ENCODE measurements around the gene KTN1.

The KTN1 gene

DNA sequence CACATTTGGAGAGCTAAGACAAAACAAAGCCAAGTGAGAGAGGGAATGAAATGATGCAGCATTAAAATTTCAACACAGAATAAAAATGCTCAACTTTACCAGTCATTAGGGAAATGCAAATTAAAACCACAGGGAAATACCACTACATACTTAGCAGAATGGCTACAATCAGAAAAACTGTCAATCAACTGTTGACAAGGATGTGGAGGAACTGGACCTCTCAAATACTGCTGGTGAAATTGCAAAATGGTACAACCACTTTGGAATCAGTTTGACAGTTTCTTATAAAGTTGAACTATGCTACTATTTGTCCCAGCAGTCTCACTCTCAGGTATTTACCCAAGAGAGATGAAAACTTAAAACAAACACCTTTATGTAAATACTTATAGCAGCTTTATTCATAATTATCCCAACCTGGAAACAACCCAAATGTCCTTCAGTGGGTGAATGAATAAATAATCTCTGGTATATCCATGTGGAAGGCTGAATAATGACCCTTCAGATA is 43.8 kb upstream of the KTN1 start:
- no peak for DNase-seq (ENCODE audit: low read depth, low spot score)
- ChIA-PET POLR2A (no interaction called here), CTCF (interaction anchor here (1.3 to 1.4 kb wide), 2 partner anchors 22 to 39 kb away, joined by 3 to 5 read pairs; no protein-coding TSS in a partner anchor)
- no peak overlapping the region for H3K4me3 ChIP-seq (ENCODE audit: low read depth, low read length)
- TF ChIP-seq, protein P1, sequence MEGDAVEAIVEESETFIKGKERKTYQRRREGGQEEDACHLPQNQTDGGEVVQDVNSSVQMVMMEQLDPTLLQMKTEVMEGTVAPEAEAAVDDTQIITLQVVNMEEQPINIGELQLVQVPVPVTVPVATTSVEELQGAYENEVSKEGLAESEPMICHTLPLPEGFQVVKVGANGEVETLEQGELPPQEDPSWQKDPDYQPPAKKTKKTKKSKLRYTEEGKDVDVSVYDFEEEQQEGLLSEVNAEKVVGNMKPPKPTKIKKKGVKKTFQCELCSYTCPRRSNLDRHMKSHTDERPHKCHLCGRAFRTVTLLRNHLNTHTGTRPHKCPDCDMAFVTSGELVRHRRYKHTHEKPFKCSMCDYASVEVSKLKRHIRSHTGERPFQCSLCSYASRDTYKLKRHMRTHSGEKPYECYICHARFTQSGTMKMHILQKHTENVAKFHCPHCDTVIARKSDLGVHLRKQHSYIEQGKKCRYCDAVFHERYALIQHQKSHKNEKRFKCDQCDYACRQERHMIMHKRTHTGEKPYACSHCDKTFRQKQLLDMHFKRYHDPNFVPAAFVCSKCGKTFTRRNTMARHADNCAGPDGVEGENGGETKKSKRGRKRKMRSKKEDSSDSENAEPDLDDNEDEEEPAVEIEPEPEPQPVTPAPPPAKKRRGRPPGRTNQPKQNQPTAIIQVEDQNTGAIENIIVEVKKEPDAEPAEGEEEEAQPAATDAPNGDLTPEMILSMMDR (IDR thresholded peaks at IDR 0.05; ENCODE audit: insufficient read depth, low read length, missing control alignments): no peak

DNA sequence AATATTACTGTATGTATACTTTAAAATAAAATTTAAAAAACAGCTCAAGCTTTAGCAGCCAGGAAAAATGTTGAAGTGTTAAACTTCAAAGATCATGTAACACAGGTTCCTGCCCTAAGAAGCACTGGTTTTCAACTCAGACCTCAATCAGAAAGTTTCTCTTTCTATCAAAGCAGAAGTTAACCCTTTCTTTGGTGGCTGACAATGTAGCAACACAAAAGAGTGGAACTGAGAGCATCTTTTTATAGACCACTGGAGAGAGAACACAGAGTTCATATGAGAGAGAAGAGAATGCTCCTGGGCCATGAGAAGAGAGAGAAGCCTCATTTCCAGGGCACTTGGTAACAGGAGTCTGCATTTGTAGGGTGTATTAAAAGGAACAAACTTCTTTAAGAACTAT is 42.2 kb upstream of the KTN1 start:
- CTCF ChIA-PET: no interaction called here
- POLR2A ChIA-PET: no interaction called here
- DNase-seq (ENCODE audit: low read depth, low spot score): no peak
- TF ChIP-seq, protein P1 (IDR thresholded peaks at IDR 0.05; ENCODE audit: insufficient read depth, low read length, missing control alignments): no peak
- H3K4me3 ChIP-seq (ENCODE audit: low read depth, low read length): no peak overlapping the region

DNA sequence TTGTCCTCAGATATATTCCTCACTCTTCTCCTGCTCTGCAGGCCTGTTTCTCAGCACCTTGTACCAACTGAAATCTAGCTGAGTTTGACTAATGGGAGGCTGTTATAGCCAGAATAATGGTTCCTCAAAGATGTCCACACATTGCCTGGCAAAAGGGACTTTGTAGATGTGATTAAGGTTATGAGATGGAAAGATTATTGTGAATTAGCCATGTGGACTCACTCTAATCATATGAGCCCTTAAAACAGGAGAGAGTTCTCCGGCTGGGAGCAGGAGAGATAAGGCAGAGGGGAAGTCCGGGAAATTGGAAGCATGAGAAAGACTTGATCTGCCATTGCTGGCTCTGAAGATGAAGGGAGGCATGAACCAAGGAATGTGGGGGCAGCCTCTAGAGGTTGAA is 40.0 kb upstream of the KTN1 start:
- H3K4me3 ChIP-seq (ENCODE audit: low read depth, low read length): no peak overlapping the region
- ChIA-PET CTCF (no interaction called here), POLR2A (no interaction called here)
- TF ChIP-seq, protein P1 (IDR thresholded peaks at IDR 0.05; ENCODE audit: insufficient read depth, low read length, missing control alignments): no peak
- no peak for DNase-seq (ENCODE audit: low read depth, low spot score)

DNA sequence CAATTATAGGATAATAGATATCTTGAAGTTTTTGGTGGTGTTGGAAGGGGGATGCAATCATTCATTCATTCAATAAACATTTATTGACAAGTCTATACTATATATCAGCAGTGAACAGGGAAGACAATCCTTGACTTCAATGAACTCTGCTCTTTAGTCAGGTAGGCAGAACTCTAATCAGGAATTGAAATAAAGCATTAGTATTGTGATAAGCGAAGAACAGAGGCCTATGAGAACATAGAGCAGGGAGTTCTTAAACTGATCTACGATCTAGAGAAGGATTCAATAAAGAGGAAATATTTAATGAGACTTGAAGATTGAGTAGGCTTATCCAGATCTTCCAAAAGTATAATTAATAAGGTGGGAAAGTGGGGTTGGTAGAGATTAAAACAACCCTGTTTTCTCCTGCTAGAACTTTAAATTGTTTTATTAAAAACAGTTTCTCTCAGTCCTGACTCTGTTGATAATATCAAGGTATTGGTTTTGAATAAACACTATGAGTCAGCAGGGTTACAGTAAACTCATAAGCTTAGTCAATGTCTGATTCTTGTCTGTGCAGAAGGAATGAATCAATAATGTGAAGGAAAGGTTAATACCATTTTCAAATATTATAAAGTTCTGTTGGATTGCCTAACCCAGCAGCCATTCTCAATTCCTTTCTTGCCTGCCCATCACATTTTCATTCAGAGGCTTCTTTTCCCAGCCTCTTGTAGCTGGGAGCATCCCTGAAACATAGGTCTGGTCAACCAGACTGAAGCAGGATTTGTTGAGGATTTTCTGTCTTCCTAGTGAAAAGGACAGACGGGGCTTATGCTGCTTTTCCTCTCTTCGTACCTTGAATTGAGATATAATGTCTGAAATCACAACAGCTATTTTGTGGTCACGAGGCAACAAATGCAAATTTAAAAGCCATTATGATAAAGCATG is 38.9 kb upstream of the KTN1 start:
- ChIA-PET CTCF (interaction anchor here (1.0 to 3.5 kb wide), 3 partner anchors 9 to 490 kb away, joined by 3 to 13 read pairs (median 5); partner anchors contain the start of gene MAPK1IP1L), POLR2A (no interaction called here)
- TF ChIP-seq, protein P1 (IDR thresholded peaks at IDR 0.05; ENCODE audit: insufficient read depth, low read length, missing control alignments): no peak
- H3K4me3 ChIP-seq (ENCODE audit: low read depth, low read length): no peak overlapping the region
- DNase-seq (ENCODE audit: low read depth, low spot score): no peak

DNA sequence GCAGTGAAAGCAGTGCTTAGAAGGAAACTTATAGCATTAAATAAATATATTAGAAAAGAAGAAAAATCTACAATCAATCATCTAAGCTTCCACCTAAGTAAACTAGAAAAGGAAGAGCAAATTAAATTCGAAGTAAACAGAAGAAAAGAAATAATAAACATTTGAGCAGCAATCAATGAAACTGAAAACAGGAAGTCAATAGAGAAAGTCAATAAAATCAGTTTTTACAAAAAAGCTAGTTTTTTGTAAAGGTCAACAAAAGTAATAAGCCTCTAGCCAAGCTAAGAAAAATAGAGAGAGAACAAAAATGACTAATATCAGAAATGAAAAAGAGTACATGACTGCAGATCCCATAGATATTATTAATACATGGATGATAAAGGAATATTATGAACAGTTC is 34.2 kb upstream of the KTN1 start:
- TF ChIP-seq, protein P1 (IDR thresholded peaks at IDR 0.05; ENCODE audit: insufficient read depth, low read length, missing control alignments): no peak
- ChIA-PET POLR2A (no interaction called here), CTCF (interaction anchor here (1.0 kb wide), 1 partner anchor 12 kb away, joined by 3 read pairs; no protein-coding TSS in a partner anchor)
- H3K4me3 ChIP-seq (ENCODE audit: low read depth, low read length): no peak overlapping the region
- DNase-seq (ENCODE audit: low read depth, low spot score): no peak

DNA sequence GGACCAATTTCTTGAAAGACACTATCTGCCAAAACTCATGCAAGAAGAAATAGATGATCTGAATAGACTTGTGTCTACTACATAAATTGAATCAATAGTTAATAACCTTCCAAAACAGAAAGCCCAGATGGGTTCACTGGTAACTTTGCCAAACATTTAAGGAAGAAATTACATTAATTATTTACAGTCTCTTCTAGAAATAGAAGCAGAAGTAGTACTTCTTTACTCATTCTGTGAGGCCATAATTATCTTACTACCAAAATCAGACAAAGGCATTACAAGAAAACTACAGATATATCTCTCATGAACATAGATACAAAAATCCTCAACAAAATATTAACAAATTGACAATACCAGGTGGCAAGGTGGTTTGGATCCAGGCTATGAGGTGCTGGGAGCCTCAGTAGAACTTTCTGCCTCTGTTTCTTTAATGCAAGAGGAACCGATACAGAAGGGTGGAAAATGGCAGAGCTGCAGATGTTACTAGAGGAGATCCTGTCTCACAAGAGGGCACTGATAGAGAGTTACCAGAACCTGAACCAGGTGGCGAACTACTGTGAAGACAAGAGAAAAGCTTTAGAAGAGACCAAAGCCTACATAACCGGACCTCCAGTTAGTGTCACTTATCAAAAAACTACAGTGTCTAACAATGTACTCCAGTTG is 33.7 kb upstream of the KTN1 start:
- H3K4me3 ChIP-seq (ENCODE audit: low read depth, low read length): no peak overlapping the region
- TF ChIP-seq, protein P1 (IDR thresholded peaks at IDR 0.05; ENCODE audit: insufficient read depth, low read length, missing control alignments): no peak
- ChIA-PET CTCF (interaction anchor here (1.0 to 1.3 kb wide), 2 partner anchors 12 to 100 kb away, joined by 3 to 5 read pairs; no protein-coding TSS in a partner anchor), POLR2A (no interaction called here)
- DNase-seq (ENCODE audit: low read depth, low spot score): no peak

Measured in AG04449 (cell line).